ENCODE results near the gene TECTB.

Gene TECTB

DNA sequence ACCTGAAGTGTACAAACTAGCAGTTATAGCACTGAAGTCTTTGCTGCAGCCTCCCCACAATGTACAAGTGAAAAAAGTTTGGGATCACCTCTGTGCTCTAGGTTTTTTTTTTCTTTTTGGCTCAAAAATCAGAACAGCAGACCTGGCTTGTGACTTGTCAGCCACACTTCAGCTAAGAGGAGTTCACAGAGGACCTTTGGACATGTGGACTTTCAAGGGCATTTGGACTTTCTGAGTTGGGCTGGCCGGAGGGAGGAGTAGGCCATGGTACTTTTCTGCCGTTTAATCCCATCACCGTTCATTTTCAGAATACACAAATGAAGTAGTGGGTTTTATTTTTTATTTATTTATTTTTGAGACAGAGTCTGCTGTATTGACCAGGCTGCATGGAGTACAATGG is 68.8 kb downstream of the TECTB start:
- TF ChIP-seq, protein P1, sequence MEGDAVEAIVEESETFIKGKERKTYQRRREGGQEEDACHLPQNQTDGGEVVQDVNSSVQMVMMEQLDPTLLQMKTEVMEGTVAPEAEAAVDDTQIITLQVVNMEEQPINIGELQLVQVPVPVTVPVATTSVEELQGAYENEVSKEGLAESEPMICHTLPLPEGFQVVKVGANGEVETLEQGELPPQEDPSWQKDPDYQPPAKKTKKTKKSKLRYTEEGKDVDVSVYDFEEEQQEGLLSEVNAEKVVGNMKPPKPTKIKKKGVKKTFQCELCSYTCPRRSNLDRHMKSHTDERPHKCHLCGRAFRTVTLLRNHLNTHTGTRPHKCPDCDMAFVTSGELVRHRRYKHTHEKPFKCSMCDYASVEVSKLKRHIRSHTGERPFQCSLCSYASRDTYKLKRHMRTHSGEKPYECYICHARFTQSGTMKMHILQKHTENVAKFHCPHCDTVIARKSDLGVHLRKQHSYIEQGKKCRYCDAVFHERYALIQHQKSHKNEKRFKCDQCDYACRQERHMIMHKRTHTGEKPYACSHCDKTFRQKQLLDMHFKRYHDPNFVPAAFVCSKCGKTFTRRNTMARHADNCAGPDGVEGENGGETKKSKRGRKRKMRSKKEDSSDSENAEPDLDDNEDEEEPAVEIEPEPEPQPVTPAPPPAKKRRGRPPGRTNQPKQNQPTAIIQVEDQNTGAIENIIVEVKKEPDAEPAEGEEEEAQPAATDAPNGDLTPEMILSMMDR (IDR thresholded peaks at IDR 0.05): no peak
- DNase-seq: no peak
- H3K27ac ChIP-seq: no peak overlapping the region
- no peaks in the 10 kb centered on the region for H3K4me1 ChIP-seq
- H3K4me3 ChIP-seq: no peak overlapping the region
- H3K9me3 ChIP-seq: no peaks in the 10 kb centered on the region
- no peaks in the 10 kb centered on the region for H3K36me3 ChIP-seq
- intact Hi-C loops (cut with DNase I; ENCODE audit: low total_unique reads): no loop called here
- no peaks in the 10 kb centered on the region for H3K27me3 ChIP-seq

DNA sequence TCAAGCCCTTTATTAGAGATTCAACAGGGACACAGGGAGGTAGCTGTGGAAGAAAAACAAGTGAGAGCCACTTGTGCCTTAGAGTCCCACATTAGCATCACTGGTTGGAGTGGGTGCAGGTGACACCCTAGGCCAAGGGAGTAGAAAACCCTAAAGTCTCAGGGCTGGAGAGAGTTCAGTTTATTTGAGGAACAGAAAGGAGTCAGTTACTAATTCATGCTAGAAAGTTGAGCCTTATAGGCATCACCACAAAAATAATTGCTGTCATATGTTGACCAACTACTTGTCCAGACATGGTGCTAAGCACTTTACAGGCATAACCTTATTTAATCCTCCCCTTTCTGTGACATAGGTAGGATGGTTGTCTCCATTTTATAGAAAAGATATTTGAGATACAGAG is 69.8 kb downstream of the TECTB start:
- no peaks in the 10 kb centered on the region for H3K9me3 ChIP-seq
- H3K4me3 ChIP-seq: no peak overlapping the region
- no peak for DNase-seq
- H3K4me1 ChIP-seq: no peaks in the 10 kb centered on the region
- TF ChIP-seq, protein P1 (IDR thresholded peaks at IDR 0.05): no peak
- no peaks in the 10 kb centered on the region for H3K36me3 ChIP-seq
- no peaks in the 10 kb centered on the region for H3K27me3 ChIP-seq
- H3K27ac ChIP-seq: no peak overlapping the region
- intact Hi-C loops (cut with DNase I; ENCODE audit: low total_unique reads): no loop called here
